NK-92 (cell line): ENCODE results near the gene ROR2.

Experiments used
- DNase-seq: peaks from one replicate; lab custom pipeline; 2025; ENCODE audit not compliant: unreplicated experiment; lab: John Stamatoyannopoulos, UW

ROR2 gene

DNA sequence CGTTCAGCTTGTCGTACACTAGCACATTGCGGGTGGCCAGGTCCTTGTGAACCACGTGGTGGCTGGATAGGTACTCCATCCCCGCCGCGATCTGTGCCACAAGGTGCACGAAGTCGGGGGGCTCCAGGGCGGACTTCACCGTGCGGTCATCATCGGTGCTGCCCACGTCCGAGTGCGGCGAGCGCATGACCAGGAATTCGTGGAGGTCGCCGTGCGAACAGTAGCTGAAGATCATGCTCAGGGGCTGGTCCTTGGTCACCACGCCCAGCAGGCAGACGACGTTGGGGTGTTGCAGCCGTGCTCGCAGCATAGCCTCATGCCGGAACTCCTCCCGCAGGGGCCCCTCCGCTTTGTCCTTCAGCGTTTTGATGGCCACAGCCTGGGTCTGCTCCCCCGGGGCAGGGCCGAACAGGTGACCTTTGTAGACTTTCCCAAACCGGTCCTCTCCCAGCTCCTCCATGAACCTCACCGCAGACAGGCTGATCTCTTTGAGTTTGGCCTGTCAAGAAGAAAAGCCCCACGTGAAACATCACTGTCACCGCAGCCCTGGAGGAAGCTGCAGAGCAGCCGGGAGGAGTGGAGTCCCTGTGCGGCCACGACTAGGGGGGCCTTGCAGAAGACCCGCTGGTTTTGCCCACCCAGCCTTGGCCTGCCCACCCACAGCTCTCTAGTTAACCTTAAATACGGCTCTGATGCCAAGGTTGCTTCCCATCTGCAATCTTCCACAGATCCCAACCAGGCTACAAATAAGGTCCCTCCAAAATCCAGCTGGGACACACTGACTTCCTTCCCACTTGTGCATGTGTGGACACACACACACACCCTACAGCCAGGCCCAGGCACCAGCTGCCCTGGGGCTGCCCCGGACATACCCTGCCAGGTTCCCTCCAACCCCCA is 225.2 kb downstream of the ROR2 start:
- DNase-seq, result no peak

DNA sequence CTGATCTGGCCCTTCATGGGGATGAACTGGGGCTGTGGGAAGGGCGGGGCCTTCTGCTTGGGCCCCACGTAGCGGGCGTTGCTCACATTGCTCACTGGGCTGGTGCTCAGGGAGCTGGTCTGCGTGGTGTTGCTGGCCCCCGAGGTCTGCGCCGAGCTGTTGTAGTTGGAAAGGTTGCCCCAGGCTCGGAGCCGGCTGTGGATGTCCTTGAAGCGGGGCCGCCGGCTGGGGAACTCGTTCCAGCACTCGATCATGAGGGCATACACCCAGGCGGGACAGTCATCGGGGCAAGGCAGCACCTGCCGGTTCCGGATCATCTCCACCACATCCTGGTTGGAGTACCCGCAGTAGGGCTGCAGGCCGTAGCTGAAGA is 226.0 kb downstream of the ROR2 start:
- no peak for DNase-seq

DNA sequence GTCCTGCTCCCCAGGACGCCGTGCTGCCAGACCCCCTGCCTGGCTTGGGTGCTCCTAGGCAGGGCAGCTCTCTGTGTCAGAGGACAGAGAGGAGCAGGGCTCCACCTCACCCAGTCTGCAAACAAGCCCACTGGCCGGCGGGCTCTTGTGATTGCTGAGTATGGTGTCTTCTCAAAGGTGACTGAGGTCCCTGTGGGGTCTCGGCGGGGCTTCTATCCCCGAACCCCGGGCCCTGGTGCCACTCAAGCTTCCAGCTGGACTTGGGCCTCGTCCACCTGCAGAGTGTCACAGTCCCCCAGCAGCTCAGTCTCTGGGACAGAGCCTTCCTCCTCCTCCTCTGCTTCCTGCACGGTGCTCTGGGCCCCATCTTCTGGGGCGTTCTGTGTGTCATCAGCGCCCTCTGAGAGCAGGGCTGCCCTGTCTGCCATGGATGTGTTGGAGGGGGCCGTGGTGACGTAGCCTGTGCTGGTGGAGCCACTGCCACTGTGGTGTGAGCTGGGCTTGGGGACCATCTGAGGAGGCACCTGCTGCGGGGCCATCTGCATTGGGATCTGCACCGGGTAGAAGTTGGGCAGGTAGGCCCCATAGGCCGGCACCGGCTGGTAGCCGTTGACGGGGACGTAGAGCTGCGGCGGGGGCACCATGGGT is 226.5 kb downstream of the ROR2 start:
- DNase-seq, result no peak

DNA sequence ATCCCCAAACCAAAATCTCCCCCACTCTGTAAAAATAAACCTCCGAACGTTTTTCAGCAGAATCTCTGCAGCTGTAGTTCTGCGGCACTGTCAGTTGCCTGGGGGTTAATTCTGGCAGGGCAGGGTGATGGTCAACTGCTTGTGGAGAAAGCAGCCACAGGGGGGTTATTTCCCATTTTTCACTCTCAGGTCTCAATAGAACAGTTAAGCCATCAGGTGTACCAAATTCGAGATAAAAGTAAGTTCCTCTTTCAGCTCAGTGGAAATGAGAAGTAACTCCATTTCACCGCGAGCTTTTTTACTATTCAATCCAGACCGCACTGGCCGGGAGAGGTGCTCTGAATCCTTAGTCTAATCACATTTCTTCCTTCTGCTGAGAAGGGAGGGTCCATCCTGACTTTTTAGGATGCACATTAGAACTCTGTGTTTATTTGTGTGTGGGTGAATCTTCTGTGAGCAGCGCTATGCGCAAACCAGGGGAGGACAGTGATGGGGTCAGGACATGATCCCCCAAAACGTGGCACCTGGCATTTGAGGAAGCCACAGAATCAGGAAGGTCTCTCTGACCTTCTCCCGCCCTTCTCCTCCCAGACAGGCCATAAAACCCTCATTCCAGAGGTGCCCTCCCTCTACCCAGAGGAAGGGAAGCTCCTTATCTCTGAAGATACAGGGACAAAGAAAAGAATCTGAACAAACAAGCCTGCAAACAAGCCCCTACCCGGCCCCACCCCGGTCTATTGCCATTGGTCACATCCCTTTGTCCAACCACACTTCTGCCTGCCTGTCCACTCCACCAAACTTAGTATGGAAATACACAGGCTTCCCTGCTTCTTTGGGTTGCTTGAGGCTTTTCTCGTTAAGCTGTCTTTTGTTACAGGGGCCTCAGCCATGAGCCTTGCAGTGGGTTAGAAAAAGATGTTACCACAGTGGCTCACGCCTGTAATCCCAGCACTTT is 229.0 kb downstream of the ROR2 start:
- DNase-seq, result no peak

DNA sequence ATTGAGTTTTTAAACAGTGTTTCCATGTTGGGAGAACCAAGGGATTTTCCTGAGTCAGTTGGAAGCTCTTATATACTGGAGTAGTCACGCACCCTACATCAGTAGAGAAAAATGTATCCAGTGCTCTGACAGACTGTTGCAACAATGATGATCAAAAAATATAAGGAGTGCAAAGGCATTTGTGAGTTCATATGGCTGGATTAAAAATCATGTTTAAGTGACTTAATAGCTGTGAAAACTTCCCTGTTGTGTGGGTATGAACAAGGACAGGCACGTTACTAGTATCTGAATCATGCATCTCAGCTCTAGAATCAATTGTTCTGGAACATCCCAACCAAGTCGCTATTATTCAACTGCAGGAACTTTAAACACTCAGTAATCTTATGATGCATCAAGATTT is 229.7 kb downstream of the ROR2 start:
- no peak for DNase-seq

DNA sequence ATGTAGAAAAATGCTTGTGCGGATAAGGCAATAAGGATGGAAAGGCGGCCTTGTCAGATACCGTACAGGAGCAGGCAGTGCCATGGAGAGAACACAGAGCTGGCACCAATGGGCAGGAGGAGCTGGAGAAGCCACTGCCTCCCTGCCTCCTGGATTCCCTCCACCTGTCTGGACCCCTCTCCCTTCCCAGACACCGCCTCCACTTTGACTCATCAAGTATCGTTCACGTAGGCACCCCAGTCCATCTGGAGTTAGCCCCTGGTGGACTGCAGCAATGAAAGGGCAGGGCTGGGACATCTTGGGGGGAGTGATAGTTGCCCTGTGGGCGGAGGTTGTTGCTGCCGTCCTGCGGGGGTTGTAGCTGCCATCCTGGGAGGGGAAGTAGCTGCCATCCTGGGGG is 232.0 kb downstream of the ROR2 start:
- DNase-seq, result no peak

DNA sequence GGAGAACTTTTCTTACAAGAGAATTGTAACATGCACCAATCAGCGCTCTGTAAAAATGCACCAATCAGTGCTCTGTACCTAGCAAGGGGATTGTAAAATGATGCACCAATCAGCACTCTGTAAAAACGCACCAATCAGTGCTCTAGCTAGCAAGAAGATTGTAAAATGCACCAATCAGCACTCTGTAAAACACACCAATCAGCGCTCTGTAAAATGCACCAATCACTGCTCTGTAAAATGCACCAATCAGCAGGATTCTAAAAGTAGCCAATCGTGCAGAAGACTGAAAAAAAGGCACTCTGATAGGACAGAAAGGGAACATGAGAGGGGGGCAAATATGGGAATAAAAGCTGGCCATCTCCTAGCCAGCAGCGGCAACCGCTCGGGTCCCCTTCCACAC is 233.2 kb downstream of the ROR2 start:
- DNase-seq, result no peak

DNA sequence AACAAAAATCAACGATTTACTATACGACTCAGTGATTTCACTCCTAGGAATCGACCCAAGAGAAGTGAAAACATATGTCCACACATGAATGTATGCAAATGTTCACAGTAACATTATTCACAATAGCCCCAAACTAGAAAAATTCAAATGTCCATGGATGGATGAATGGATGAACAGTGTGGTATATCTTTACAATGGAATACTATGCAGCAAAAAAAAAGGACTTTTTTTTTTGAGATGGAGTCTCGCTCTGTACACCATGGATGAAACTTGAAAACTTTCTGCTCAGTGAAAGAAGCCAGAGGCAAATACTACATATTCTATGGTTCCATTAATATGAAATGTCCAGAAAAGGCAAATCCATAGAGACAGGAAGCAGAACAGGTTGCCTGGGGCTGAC is 233.8 kb downstream of the ROR2 start:
- DNase-seq, result no peak

DNA sequence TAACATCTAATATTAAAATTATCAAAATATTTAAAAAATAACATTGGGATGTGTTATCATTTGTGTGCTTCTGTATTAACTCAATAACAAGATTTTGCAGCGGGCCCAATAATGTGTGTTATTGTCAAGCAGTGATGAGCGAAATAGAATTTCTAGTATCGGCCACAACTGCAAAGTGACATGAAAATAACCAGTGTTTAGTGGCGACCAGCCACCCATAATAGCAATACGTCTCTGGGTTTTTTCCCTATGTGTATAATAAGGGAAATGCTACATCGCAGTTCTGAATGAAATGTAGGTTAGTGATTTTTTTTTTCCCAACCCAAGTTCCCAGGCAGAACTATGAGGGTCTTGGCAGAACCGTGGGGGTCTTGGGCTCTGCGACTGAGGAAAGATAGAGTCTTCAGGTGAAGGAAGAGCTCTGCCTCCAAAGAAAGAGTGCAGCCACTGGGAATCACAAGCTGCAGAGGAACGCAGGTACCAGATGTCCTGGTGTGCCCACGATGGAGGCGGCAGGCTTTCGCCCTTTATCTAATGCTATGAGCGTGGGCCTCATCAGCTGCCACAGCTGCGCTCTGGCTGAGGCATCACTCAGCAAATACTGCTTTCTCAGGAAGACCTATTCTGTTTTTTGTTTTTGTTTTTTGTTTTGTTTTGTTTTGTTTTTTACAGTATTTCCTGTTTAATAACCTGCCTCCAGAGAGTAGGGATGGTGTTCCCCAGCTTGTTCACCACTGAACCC is 235.0 kb downstream of the ROR2 start:
- no peak for DNase-seq

DNA sequence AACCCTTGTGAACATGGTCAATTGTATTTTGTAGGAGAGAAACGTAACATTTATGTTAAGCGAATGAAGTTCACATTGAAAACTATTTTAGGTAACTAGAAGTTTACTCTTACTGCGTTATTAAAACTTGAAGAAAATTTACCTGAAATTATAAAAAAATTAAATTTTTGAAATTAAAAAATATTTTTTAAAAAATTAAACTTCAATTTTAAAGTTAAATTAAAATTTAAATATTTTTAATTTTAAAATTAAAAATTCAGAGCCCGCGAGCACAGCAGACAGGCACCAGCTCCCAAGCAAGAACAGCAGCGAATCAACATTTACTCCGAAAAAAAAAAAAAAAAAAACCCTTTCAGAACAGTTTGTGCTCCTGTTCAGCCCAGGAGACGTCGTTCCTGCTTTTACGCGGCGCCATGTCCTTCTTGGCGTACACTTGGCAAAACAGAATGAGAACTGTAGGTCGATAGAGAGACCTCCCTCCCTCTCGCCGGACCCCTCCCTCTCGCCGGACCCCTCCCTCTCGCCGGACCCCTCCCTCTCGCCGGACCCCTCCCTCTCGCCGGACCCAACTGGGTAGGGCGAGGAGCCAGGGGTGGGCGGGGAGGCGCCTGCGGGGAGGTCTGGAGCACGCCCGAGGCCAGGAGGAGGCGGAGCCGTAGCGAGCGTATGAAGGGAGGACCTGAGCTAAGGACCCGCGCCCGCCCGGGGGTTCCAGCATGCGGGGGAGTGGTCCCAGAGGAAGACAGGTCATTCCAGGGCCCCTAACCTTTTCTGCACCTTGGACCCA is 235.8 kb downstream of the ROR2 start:
- DNase-seq, result no peak

DNA sequence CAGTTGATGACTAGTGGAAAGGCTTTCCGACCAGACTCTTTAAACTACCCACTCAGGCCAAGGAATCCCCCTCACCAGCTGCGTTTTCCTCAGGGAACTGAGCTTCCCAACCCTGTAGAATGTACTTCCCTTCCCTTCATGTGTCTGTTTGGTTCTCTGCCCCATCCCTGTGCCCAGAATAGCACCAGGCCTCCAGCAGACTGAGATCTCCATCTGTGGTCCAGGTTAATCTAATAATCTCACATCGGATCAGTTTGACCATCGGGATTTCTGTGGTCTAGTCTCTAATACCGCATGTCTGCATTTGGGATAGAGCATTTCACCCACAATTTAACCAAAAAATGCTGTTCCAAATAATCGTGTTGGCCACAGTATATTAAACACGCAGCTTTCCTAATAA is 237.2 kb downstream of the ROR2 start:
- DNase-seq, result no peak

DNA sequence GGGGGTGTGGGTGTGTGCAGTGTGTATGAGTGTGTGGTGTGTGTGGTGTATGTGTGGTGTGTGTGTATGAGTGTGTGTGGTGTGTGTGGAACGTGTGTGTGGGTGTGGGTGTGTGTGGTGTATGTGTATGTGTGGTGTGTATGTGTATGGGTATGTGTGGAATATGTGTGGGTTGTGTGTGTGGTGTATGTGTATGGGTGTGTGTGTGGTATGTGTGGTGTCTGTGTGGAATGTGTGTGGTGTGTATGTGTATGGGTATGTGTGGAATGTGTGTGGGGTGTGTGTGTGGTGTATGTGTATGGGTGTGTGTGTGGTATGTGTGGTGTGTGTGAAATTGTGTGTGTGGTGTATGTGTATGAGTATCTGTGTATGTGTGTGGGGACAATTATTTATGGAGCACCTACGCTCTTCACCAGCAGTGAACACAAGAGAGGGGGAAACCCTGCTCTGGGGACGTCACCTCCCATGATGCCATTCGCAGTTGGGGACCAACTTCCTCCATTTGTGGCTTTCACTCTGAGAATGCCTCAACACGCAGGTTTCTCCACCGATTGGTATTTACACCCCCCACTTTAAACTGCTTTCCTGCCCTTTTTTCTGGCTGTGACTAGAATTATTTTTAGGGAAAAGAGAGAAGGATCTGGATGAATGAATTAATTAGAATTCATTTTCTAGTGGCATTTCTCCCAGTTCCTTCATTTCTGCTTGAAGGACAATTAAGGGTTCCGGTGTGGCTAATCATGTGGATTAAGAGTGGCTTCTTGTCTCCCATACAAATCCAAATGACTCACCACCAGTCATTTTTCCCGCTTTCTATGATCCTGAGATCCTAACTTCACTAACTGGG is 238.1 kb downstream of the ROR2 start:
- no peak for DNase-seq

DNA sequence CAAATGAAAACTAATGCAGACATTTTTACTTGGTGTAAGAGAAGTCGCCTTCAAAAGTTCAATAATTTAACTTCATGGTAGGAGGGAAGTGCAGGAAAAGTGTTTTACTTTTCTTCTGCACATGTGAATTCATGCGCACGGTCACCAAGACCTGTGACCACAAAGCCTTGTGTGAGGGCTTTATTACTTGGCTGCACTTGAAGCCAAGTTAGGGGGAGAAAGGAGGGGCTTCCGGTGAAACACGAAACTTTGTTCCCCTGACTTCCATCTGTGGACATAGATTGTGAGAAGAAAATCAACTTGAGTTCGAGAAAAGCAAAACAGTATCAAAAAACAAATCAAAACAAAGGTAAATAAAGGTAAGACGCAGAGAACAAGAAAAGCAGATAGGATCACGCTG is 239.9 kb downstream of the ROR2 start:
- no peak for DNase-seq

DNA sequence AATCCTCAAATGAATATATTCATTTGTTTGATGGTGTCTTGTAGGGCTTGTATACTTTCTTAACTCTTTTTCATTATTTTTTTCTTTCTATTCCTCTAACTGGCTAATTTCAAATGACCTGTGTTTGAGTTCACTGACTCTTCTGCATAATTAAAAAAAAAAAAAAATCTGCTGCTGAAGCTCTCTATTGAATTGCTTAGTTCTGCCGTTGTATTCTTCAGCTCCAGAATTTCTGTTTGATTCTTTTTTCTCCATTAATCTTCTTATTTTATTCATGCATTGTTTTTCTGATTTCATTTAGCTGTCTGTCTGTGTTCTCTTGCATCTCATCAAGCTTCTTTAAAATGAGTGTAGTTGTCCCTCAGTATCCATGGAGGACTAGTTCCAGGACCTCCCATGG is 244.6 kb downstream of the ROR2 start:
- no peak for DNase-seq

DNA sequence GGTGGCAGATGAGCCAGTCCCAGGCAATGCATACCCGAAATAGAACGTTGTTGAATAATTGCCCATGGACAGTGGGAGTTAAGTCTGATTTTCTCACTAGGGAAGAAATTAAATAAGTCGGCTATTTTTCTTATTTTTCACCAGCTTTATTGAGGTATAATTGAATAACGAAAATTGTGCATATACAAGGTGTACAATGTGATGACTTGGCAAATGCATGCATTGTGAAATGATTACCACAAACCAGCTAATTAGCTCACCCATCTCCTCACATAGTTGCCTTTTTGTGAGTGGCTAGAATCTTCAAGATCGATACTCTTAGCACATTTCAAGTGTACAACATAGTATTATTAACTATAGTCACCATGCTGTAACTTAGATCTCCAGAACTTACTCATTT is 249.6 kb downstream of the ROR2 start:
- no peak for DNase-seq

DNA sequence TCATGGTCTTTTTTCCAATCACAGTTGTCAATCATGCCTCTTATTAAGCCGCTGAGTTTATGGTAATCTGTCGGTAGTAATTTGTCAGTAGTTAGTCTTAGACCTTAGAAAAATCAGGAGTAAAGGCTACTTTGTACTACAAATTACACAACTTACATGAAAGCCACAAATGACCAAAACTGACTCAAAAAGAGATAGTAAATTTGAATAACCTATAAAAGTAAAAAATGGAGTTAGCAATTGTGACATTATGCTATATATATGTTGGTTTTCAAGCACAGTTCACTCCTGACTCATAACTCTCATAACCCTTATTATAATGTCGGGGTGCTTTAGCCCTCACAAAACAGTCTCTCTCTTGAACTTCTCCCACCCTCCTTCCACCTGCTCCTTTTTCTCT is 251.8 kb downstream of the ROR2 start:
- no peak for DNase-seq

DNA sequence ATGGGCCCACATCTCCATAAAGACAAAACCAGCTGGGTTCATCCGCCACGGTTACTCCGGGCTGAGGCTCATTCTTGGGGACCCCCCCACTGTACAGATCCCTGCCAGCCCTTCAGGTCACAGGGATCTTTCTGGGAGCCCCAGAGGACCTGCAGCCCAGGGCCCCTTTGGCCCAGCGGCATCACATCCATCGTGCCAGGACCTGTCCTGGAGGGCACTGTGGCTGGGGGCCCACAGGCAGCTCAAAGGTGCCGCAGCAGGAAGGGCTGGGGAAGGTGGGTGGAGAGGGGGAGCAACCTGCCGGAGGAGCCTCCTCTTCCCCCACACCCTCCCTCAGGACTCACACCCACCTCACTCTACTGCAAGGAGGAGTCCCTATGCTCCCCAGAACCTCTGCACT is 252.8 kb downstream of the ROR2 start:
- DNase-seq, result no peak

DNA sequence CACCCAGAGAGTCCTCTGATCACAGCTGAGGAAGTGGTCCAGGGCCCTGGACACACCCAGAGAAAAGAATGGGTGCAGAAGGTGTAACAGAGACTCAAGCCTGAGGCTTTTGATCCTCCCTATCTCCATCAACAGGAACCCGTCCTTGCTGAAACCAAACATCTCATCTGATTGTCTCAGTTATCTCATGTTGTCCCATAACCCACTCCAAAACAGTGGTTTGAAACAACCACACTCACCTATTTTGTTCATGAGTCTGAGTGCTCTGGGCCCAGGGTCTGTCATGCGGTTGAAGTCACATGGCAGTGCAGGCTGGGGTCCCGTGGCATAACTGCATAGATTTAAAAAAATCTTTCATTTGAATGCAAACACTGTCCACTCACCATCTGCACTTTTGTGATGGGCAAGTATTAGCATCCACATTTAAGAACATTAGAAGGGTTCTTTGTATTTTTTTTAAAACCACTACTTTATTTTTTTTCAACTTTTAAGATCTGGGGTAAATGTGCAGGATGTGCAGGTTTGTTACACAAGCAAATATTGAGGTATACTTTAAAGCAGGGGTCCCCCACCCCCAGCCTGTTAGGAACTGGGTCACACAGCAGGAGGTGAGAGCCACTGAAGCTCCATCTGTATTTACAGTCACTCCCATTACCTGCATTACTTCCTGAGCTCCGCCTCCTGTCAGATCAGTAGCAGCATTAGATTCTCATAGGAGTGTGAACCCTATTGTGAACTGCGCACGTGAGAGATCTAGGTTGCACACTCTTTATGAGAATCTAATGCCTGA is 255.8 kb downstream of the ROR2 start:
- no peak for DNase-seq
